ENCODE data around the gene PIGU. TPM values are rescaled to one million over a fixed set of nuclear protein-coding genes. Genes with fewer than 3 reads are reported as not detected.

PIGU gene
- total and polyA plus RNA-seq, 8 donors, result 17.0 to 38.6 (median 30.3) TPM

GRCh38 chr20:34539756-34540155, 137.1 kb downstream of the PIGU start:
- H3K9me3 ChIP-seq, result no peaks in the 10 kb centered on the region
- no peak overlapping the region for H3K27ac ChIP-seq
- intact Hi-C loops (cut with DNase I), result loop anchor here in 1 of 2 donors (10.0 kb wide), 1 partner anchor 165 kb away; the partner anchor contains the start of gene TP53INP2
- H3K27me3 ChIP-seq, result no peaks in the 10 kb centered on the region
- H3K36me3 ChIP-seq, result peaks cover 0 to 76% of the 10 kb centered on the region in 2 donors
- no peak for TF ChIP-seq CTCF (IDR thresholded peaks at IDR 0.05)
- no peak for DNase-seq
- H3K4me1 ChIP-seq, result peaks cover 0 to 12% of the 10 kb centered on the region in 2 donors
- H3K4me3 ChIP-seq, result no peak overlapping the region
- no peak for ATAC-seq

- H3K4me3 ChIP-seq, result no peak overlapping the region
- ATAC-seq (peak; percentile 89), DNase-seq (no peak)
- TF ChIP-seq CTCF (IDR thresholded peaks at IDR 0.05), result peak; percentile 77 to 79
- peaks cover 0 to 86% of the 10 kb centered on the region in 2 donors for H3K36me3 ChIP-seq
- no peaks in the 10 kb centered on the region for H3K27me3 ChIP-seq
- H3K9me3 ChIP-seq, result no peaks in the 10 kb centered on the region
- peaks cover 0 to 4% of the 10 kb centered on the region in 2 donors for H3K4me1 ChIP-seq
- intact Hi-C loops (cut with DNase I), result loop anchor here in 1 of 2 donors (10.0 kb wide), 1 partner anchor 166 kb away; the partner anchor contains the start of gene TP53INP2
- H3K27ac ChIP-seq, result no peak overlapping the region
These were observed 138.2 kb downstream of the PIGU start for GRCh38 chr20:34538671-34539123.

GRCh38 chr20:34537651-34538050, 139.2 kb downstream of the PIGU start:
- DNase-seq (no peak), ATAC-seq (no peak)
- H3K36me3 ChIP-seq, result peaks cover 0 to 97% of the 10 kb centered on the region in 2 donors
- H3K27ac ChIP-seq, result no peak overlapping the region
- intact Hi-C loops (cut with DNase I), result loop anchor here in 1 of 2 donors (10.0 kb wide), 1 partner anchor 167 kb away; the partner anchor contains the start of gene TP53INP2
- no peaks in the 10 kb centered on the region for H3K27me3 ChIP-seq
- H3K9me3 ChIP-seq, result no peaks in the 10 kb centered on the region
- peaks cover 0 to 4% of the 10 kb centered on the region in 2 donors for H3K4me1 ChIP-seq
- no peak overlapping the region for H3K4me3 ChIP-seq
- no peak for TF ChIP-seq CTCF (IDR thresholded peaks at IDR 0.05)

- Histone ChIP-seq H3K27ac (no peak overlapping the region), H3K9me3 (no peaks in the 10 kb centered on the region), H3K27me3 (no peaks in the 10 kb centered on the region), H3K4me1 (peaks cover 0 to 4% of the 10 kb centered on the region in 2 donors), H3K36me3 (peaks cover 0 to 97% of the 10 kb centered on the region in 2 donors), H3K4me3 (no peak overlapping the region)
- DNase-seq, result peak in 1 of 4 donors; percentile 83
- ATAC-seq, result peak; percentile 46
- no peak for TF ChIP-seq CTCF (IDR thresholded peaks at IDR 0.05)
- intact Hi-C loops (cut with DNase I), result loop anchor here in 1 of 2 donors (10.0 kb wide), 1 partner anchor 168 kb away; the partner anchor contains the start of gene TP53INP2
These were observed 140.0 kb downstream of the PIGU start for GRCh38 chr20:34536798-34537394.

GRCh38 chr20:34535857-34536256, 141.0 kb downstream of the PIGU start:
- Histone ChIP-seq H3K4me3 (no peak overlapping the region), H3K36me3 (peaks cover 0 to 94% of the 10 kb centered on the region in 2 donors), H3K27ac (no peak overlapping the region), H3K4me1 (peaks cover 0 to 4% of the 10 kb centered on the region in 2 donors), H3K27me3 (no peaks in the 10 kb centered on the region), H3K9me3 (no peaks in the 10 kb centered on the region)
- ATAC-seq (no peak), DNase-seq (no peak)
- no peak for TF ChIP-seq CTCF (IDR thresholded peaks at IDR 0.05)
- intact Hi-C loops (cut with DNase I), result loop anchor here in 1 of 2 donors (10.0 kb wide), 1 partner anchor 169 kb away; the partner anchor contains the start of gene TP53INP2
